Mesenchymal stem cell (in vitro differentiated cells and primary cell): Measurements from ENCODE around the gene MAN1C1.

Experiments
- DNase-seq: peaks from one replicate; pipeline ENCODE4 v3.0.0-alpha.2; 2013
- H2AFZ ChIP-seq: one replicate; pipeline ENCODE4 v1.6.1; 2013; ENCODE audit warnings: low read depth, mild to moderate bottlenecking, control low read depth, inconsistent platforms, low read length, moderate library complexity
- H2AK5ac ChIP-seq: 2 replicates; pipeline ENCODE4 v1.6.1; 2013; ENCODE audit warnings: low read length, moderate library complexity, mild to moderate bottlenecking, inconsistent platforms; ENCODE audit not compliant: severe bottlenecking
- H2BK120ac ChIP-seq: one replicate; pipeline ENCODE4 v1.6.1; 2013; ENCODE audit warnings: low read depth, mild to moderate bottlenecking, inconsistent platforms, low read length, moderate library complexity
- H2BK12ac ChIP-seq, 2 experiments: one replicate each; pipeline ENCODE4 v1.6.1; 2013; ENCODE audit warnings: inconsistent platforms in 2 of 2, low read length in 2 of 2, mild to moderate bottlenecking in 2 of 2, moderate library complexity in 2 of 2, control low read depth in 1 of 2
- H2BK15ac ChIP-seq: one replicate; pipeline ENCODE4 v1.6.1; 2013; ENCODE audit warnings: mild to moderate bottlenecking, low read depth, inconsistent platforms; ENCODE audit not compliant: poor library complexity, severe bottlenecking
- H2BK5ac ChIP-seq: 2 replicates; pipeline ENCODE4 v1.6.1; 2013; ENCODE audit warnings: low read depth, mild to moderate bottlenecking, low read length, control low read depth, inconsistent platforms; ENCODE audit not compliant: poor library complexity, severe bottlenecking
- H3K14ac ChIP-seq, 2 experiments: one replicate each; pipeline ENCODE4 v1.6.1; 2013; ENCODE audit warnings: inconsistent platforms in 2 of 2, low read length in 2 of 2, control low read depth in 1 of 2, mild to moderate bottlenecking in 1 of 2, moderate library complexity in 1 of 2
- H3K18ac ChIP-seq, 2 experiments: one replicate each; pipeline ENCODE4 v1.6.1; 2013; ENCODE audit warnings: inconsistent platforms in 2 of 2, low read length in 2 of 2, control low read depth in 1 of 2, low read depth in 1 of 2, mild to moderate bottlenecking in 1 of 2
- H3K23ac ChIP-seq, 2 experiments: one replicate each; pipeline ENCODE4 v1.6.1; 2013; ENCODE audit warnings: inconsistent platforms in 2 of 2, low read length in 2 of 2, mild to moderate bottlenecking in 2 of 2, moderate library complexity in 2 of 2, control low read depth in 1 of 2
- H3K27ac ChIP-seq: 2 replicates; pipeline ENCODE4 v1.5.1; 2013; ENCODE audit warnings: mild to moderate bottlenecking, moderate library complexity, low read length, control low read depth, inconsistent platforms; ENCODE audit not compliant: poor library complexity, severe bottlenecking
- H3K27me3 ChIP-seq, 2 experiments: 2 replicates each; pipeline versions ENCODE4 v1.6.1 to v1.7.0; 2013; ENCODE audit warnings: low read length in 2 of 2, mild to moderate bottlenecking in 2 of 2, moderate library complexity in 2 of 2, control low read depth in 1 of 2, inconsistent platforms in 1 of 2; ENCODE audit not compliant: control insufficient read depth in 1 of 2, insufficient read depth in 1 of 2
- H3K36me3 ChIP-seq, 2 experiments: 2 replicates each; pipeline versions ENCODE4 v1.6.1 to v1.7.0; 2013; ENCODE audit warnings: low read length in 2 of 2, control low read depth in 1 of 2, inconsistent platforms in 1 of 2, low read depth in 1 of 2, mild to moderate bottlenecking in 1 of 2; ENCODE audit not compliant: insufficient read depth in 2 of 2, control insufficient read depth in 1 of 2
- H3K4ac ChIP-seq, 2 experiments: one replicate each; pipeline ENCODE4 v1.6.1; 2013; ENCODE audit warnings: inconsistent platforms in 2 of 2, low read length in 2 of 2, mild to moderate bottlenecking in 2 of 2, moderate library complexity in 2 of 2, control low read depth in 1 of 2, low read depth in 1 of 2
- H3K4me1 ChIP-seq: 2 replicates; pipeline ENCODE4 v1.6.1; 2013; ENCODE audit warnings: low read depth, low read length, control low read depth; ENCODE audit not compliant: control insufficient read depth, insufficient read depth
- H3K4me2 ChIP-seq: 2 replicates; pipeline ENCODE4 v1.6.1; 2013; ENCODE audit warnings: low read length, mild to moderate bottlenecking, inconsistent platforms; ENCODE audit not compliant: poor library complexity, severe bottlenecking
- H3K4me3 ChIP-seq, 2 experiments: 2 replicates each; pipeline versions ENCODE4 v1.5.1 to v1.7.0; 2013; ENCODE audit warnings: low read length in 2 of 2, mild to moderate bottlenecking in 2 of 2, control low read depth in 1 of 2, low read depth in 1 of 2; ENCODE audit not compliant: insufficient read depth in 1 of 2
- H3K79me1 ChIP-seq: replicated peaks from 2 replicates; pipeline ENCODE4 v1.6.1; 2013; ENCODE audit warnings: mild to moderate bottlenecking, control low read depth, low read length, inconsistent platforms; ENCODE audit not compliant: poor library complexity, severe bottlenecking
- H3K9ac ChIP-seq: 2 replicates; pipeline ENCODE4 v1.7.0; 2013; ENCODE audit warnings: mild to moderate bottlenecking, low read length, moderate library complexity
- H3K9me3 ChIP-seq: 2 replicates; pipeline ENCODE4 v1.7.0; 2013; ENCODE audit warnings: mild to moderate bottlenecking, low read length; ENCODE audit not compliant: control insufficient read depth
- H4K8ac ChIP-seq: one replicate; pipeline ENCODE4 v1.6.1; 2013; ENCODE audit warnings: inconsistent platforms, mild to moderate bottlenecking, low read length, moderate library complexity
- H4K91ac ChIP-seq: one replicate; pipeline ENCODE4 v1.6.1; 2013; ENCODE audit warnings: mild to moderate bottlenecking, low read length, inconsistent platforms
- WGBS: methylation state at CpG from one replicate; pipeline ENCODE4 v1.1.7; 2013; ENCODE audit warnings: mixed read lengths; 5-methylcytosine and 5-hydroxymethylcytosine counted together

Gene MAN1C1

DNA sequence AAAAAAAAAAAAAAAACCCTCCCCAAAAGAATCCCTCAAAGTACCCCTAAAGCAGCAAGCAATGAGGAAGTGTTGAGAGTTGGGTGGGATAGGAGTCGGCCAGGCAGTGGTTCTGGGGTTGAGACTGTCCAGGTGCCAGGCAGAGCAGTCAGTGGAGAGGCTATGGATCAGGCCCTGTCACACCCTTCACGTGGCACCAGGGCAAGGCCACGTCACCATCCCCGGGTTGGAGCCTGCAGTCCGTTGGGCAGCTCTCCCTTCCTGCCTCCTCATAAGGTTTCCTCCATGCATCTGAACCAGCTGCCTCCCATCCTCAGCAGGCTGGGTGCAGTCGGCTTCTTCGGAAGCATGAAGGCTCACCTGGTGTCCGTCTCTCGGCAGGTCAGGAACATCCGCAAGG, 146.9 kb downstream of the MAN1C1 start:
- Histone ChIP-seq H3K4me1 (no peaks in the 10 kb centered on the region), H3K4me3 (no peak overlapping the region), H3K4ac (no peak overlapping the region), H3K27me3 (peaks cover 0 to 15% of the 10 kb centered on the region in 2 experiments), H2BK5ac (no peak overlapping the region), H2BK12ac (no peak overlapping the region), H2AFZ (no peak overlapping the region), H3K79me1 (no peaks in the 10 kb centered on the region), H3K36me3 (peaks cover 3 to 49% of the 10 kb centered on the region in 2 experiments), H2BK120ac (no peak overlapping the region), H3K18ac (no peak overlapping the region), H2AK5ac (no peak overlapping the region), H2BK15ac (no peak overlapping the region), H3K23ac (no peak overlapping the region), H4K91ac (no peak overlapping the region), H3K27ac (no peak overlapping the region), H3K9me3 (no peaks in the 10 kb centered on the region), H3K14ac (no peak overlapping the region), H3K9ac (no peak overlapping the region), H3K4me2 (no peak overlapping the region), H4K8ac (no peak overlapping the region)
- no peak for DNase-seq
- WGBS: 95% methylated on average over 10 of the region's 10 CpGs

DNA sequence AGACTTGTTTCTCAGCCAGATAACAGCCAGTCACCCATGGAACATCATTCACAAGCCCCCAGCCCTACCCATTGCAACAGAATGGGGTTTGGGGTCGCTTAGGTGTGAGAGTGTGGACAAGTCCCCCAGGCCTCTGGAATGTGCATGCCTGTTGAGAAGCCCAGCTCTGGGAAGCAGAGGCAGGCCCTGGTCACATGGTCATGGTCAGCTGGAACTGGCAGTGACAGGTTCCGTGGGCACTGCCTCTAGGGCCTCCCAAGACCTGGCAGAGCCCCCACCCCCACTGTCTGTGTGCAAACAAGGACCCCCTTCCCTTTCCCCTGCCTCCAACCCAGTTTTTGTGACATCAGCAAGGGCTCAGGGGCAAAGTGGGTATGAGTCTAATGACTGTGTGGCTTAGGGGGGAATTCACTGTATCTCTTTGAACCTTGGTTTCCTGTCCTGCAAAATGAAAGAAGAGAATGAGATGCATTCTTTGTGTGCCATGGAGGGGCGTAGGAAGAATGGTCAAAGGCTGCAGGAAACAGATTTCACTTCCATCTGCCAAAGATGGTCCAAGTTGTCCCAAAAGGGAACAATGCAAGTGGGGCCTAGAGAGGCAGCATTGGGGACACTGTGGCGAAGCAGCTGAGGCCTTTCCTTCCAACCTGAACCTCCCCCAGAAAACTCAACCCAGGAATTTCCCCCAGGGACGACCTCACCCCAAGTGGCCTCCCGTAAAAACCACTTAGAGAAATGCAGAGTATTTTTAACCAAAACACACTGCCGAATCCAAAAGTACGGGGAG, 148.7 kb downstream of the MAN1C1 start:
- H4K91ac ChIP-seq: no peak overlapping the region
- H3K79me1 ChIP-seq: no peaks in the 10 kb centered on the region
- no peak overlapping the region for H2BK5ac ChIP-seq
- H3K9me3 ChIP-seq: no peaks in the 10 kb centered on the region
- H3K4me2 ChIP-seq: no peak overlapping the region
- H2AFZ ChIP-seq: no peak overlapping the region
- peaks cover 9 to 44% of the 10 kb centered on the region in 2 experiments for H3K36me3 ChIP-seq
- no peak overlapping the region for H2AK5ac ChIP-seq
- no peak overlapping the region for H3K4me3 ChIP-seq
- no peak overlapping the region for H3K18ac ChIP-seq
- H2BK120ac ChIP-seq: no peak overlapping the region
- no peak overlapping the region for H3K27ac ChIP-seq
- 79% methylated on average over 7 of the region's 8 CpGs for WGBS
- H3K23ac ChIP-seq: no peak overlapping the region
- H4K8ac ChIP-seq: no peak overlapping the region
- no peak overlapping the region for H3K9ac ChIP-seq
- peaks cover 7% of the 10 kb centered on the region for H3K4me1 ChIP-seq
- H3K14ac ChIP-seq: no peak overlapping the region
- no peaks in the 10 kb centered on the region for H3K27me3 ChIP-seq
- peak overlapping the region in 1 of 2 experiments; percentile 11 for H2BK12ac ChIP-seq
- DNase-seq: no peak
- H2BK15ac ChIP-seq: no peak overlapping the region
- H3K4ac ChIP-seq: no peak overlapping the region

GRCh38 chr1:25765923-25766589, 149.5 kb downstream of the MAN1C1 start:
- Histone ChIP-seq H3K4me2 (no peak overlapping the region), H4K91ac (no peak overlapping the region), H3K4me1 (peaks cover 11% of the 10 kb centered on the region), H3K23ac (no peak overlapping the region), H2AFZ (no peak overlapping the region), H2BK5ac (no peak overlapping the region), H3K36me3 (peaks cover 9 to 38% of the 10 kb centered on the region in 2 experiments), H2BK15ac (no peak overlapping the region), H3K9me3 (no peaks in the 10 kb centered on the region), H3K14ac (no peak overlapping the region), H3K27me3 (no peaks in the 10 kb centered on the region), H3K18ac (no peak overlapping the region), H3K4ac (no peak overlapping the region), H3K79me1 (no peaks in the 10 kb centered on the region), H4K8ac (no peak overlapping the region), H3K27ac (no peak overlapping the region), H3K9ac (no peak overlapping the region), H2BK120ac (no peak overlapping the region), H2BK12ac (peak overlapping the region in 1 of 2 experiments; percentile 11), H2AK5ac (no peak overlapping the region), H3K4me3 (no peak overlapping the region)
- 86% methylated on average over 12 of the region's 13 CpGs for WGBS
- DNase-seq: no peak

DNA sequence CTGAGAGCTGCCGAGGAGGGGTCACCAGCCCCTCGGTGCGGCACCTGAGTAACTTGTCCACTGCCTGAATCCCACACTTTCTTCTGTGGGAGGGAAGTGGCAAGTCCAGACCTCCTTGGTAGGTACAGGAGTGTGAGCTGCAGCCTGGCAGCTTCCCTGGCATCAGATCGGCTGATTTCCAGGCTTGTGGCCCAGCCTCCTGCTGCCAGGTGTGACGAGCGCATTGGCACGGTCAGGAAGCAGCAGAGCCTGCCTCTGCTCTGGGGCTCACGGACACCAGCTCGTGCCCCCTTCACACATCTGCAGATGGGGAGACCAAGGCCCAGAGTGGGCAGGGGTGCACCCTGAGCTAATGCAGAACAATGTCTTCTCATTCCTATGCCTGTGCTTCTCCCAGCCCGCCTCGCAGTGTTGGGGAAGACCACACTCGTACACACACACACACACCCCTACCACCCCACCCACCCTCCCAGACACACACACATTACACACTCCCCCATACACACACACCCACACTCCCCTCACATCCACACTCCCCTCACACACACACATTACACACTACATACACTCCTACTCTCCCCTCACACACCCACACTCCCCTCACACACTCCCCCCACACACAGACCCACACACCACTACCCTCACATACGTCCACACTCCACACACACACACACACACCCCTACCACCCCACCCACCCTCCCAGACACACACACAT, 150.3 kb downstream of the MAN1C1 start:
- no peak overlapping the region for H2BK15ac ChIP-seq
- peaks cover 17% of the 10 kb centered on the region for H3K4me1 ChIP-seq
- H3K27me3 ChIP-seq: no peaks in the 10 kb centered on the region
- H3K27ac ChIP-seq: no peak overlapping the region
- no peak overlapping the region for H3K4me2 ChIP-seq
- H3K36me3 ChIP-seq: peaks cover 9 to 43% of the 10 kb centered on the region in 2 experiments
- H3K9me3 ChIP-seq: no peaks in the 10 kb centered on the region
- no peak overlapping the region for H4K91ac ChIP-seq
- H3K18ac ChIP-seq: no peak overlapping the region
- no peak overlapping the region for H3K9ac ChIP-seq
- H2AK5ac ChIP-seq: no peak overlapping the region
- H3K23ac ChIP-seq: no peak overlapping the region
- no peak for DNase-seq
- H4K8ac ChIP-seq: no peak overlapping the region
- H3K4ac ChIP-seq: no peak overlapping the region
- H3K79me1 ChIP-seq: no peaks in the 10 kb centered on the region
- H2BK5ac ChIP-seq: no peak overlapping the region
- peak overlapping the region in 1 of 2 experiments; percentile 23 for H3K14ac ChIP-seq
- no peak overlapping the region for H3K4me3 ChIP-seq
- H2BK120ac ChIP-seq: no peak overlapping the region
- peak overlapping the region in 1 of 2 experiments; percentile 59 for H2BK12ac ChIP-seq
- 88% methylated on average over 13 of the region's 13 CpGs for WGBS
- no peak overlapping the region for H2AFZ ChIP-seq
